Astrocyte of the spinal cord (primary cell): ENCODE results near the gene DAP3.
"Not testable (repeated sequence)": the region's sequence is repeated elsewhere in the genome, so short reads cannot be mapped to it uniquely, and the experiment has no call there.

Experiments
- DNase-seq: peaks from one replicate; pipeline ENCODE4 v3.0.0; 2011; ENCODE audit warnings: low read depth, low spot score
- H3K4me3 ChIP-seq: 2 replicates; pipeline ENCODE4 v1.5.1; 2011; ENCODE audit warnings: low read depth, mild to moderate bottlenecking, low read length, moderate library complexity
- CTCF ChIP-seq: IDR thresholded peaks from 2 replicates; pipeline ENCODE4 v1.5.1; 2012; ENCODE audit warnings: low read depth, mild to moderate bottlenecking, low read length, inconsistent platforms
- in situ Hi-C: cut with HindIII; loops from 2 replicates; pipeline ENCODE4 v1.10.0; 2017; ENCODE audit warnings: low sequenced_read_pairs

DAP3 gene

GRCh38 chr1:155669233-155670162, 19.4 kb upstream of the DAP3 start:
- TF ChIP-seq CTCF = no peak
- in situ Hi-C loops = no loop called here

GRCh38 chr1:155671750-155672149, 17.1 kb upstream of the DAP3 start:
- no peak for DNase-seq
- no peak overlapping the region for H3K4me3 ChIP-seq
- in situ Hi-C loops = no loop called here
- TF ChIP-seq CTCF = no peak

More at GRCh38 chr1:155669233-155670162, 19.4 kb upstream of the DAP3 start:
- no peak for DNase-seq
- no peak overlapping the region for H3K4me3 ChIP-seq

GRCh38 chr1:155673003-155673402, 15.9 kb upstream of the DAP3 start:
- in situ Hi-C loops = no loop called here
- no peak for TF ChIP-seq CTCF
- DNase-seq = no peak
- H3K4me3 ChIP-seq = no peak overlapping the region

DNA sequence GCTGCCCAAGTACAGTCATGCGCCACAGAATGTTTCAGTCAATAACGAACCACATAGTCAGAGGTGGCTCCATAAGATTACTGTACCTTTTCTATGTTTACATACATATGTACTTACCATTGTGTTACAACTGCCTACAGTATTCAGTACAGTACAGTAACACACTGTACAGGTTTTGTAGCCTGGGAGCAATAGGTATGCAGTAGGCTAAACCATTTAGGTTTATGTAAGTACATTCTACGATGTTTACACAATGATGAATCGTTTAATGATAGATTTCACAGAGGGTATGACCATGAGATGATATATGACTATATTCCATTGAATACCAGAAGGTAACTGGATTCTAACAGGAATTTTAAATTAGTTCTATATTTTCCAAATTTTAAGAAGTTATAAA, 10.9 kb upstream of the DAP3 start:
- DNase-seq = no peak
- in situ Hi-C loops = no loop called here
- H3K4me3 ChIP-seq = no peak overlapping the region
- no peak for TF ChIP-seq CTCF

- DNase-seq, H3K4me3 ChIP-seq, in situ Hi-C loops: not testable (repeated sequence)
These were observed 9.9 kb upstream of the DAP3 start for GRCh38 chr1:155678992-155679391.

DNA sequence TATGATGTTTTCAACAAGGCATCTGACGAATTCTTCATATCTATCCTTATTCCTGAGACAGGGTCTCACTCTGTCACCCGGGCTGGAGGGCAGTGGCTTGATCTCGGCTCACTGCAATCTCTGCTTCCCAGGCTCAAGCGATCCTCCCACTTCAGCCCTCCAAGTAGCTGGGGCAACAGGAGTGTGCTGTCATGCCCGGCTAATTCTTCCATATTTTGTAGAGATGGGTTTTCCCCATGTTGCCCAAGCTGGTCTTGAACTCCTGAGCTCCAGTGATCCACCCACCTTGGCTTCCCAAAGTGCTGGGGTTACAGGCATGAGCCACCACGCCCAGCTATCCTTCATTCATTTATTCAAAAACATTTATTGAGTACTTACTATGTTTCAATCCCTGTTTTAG, 8.4 kb upstream of the DAP3 start:
- TF ChIP-seq CTCF = no peak
- DNase-seq = no peak
- no peak overlapping the region for H3K4me3 ChIP-seq
- in situ Hi-C loops = no loop called here

DNA sequence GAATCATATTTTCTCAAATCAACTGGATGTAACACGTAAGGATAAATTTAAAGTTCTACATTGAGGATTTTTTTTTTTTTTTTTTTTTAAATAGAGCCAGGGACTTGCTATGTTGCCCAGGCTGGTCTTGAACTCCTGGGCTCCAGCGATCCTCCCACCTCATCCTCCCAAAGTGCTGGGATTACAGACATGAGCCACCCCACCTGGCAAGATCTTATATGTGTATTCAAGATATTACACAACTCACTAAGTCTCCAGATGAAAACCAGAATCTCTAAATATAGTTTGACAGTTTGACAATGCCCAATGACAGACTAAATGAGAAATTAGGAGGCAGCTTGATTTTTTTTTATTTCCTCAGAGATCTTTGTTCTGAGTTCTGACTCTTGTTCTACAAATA, 7.1 kb upstream of the DAP3 start:
- in situ Hi-C loops = no loop called here
- DNase-seq = no peak
- no peak for TF ChIP-seq CTCF
- no peak overlapping the region for H3K4me3 ChIP-seq

DNA sequence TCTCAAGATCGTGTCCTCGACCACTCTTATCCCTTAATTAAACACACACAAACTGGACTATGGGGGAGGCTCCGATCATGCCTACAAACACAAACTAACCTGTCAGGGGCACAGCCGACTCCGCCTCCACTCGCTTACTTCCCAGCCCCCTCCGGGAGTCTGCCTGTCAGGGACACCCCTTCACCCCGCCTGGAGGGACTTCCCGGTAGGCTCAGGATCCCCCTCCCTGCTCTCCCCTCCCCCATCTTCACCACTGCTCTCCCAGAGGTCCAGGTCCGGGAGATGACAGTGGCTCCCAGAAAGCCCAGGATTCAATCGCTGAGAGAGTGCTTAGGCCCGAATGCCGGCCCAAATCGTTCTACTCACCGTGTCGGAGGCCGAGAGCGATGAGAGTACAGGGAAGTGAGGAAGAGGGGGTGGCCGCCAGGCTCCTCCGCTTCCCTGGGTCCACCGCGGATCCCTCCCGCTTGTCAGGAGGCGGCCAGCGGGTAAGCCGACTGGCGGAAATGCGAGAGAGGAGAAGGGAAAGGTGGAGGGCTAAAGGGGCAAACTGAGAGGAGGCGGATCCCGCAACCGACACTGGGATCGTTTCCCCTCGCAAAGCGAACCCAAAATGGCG, 1.1 kb upstream of the DAP3 start:
- H3K4me3 ChIP-seq = peak overlapping the region; percentile 96
- DNase-seq, in situ Hi-C loops: not testable (repeated sequence)
